Ishikawa (cell line): ENCODE results near the gene C1QTNF4.

Experiments
- CEBPB ChIP-seq: IDR thresholded peaks from 2 replicates; pipeline ENCODE4 v1.6.1; 2012
- CREB1 ChIP-seq: IDR thresholded peaks from 2 replicates; pipeline ENCODE4 v1.6.1; 2012; ENCODE audit warnings: low read depth
- EGR1 ChIP-seq: IDR thresholded peaks from 2 replicates; pipeline ENCODE4 v1.6.1; 2012
- EP300 ChIP-seq: IDR thresholded peaks from 2 replicates; pipeline ENCODE4 v1.6.1; 2012; ENCODE audit warnings: borderline replicate concordance
- FOXM1 ChIP-seq: IDR thresholded peaks from 2 replicates; pipeline ENCODE4 v1.6.1; 2012; ENCODE audit warnings: low read depth, borderline replicate concordance
- MAX ChIP-seq: IDR thresholded peaks from 2 replicates; pipeline ENCODE4 v1.6.1; 2012
- NFIC ChIP-seq: IDR thresholded peaks from 2 replicates; pipeline ENCODE4 v1.6.1; 2012
- RAD21 ChIP-seq: IDR thresholded peaks from 2 replicates; pipeline ENCODE4 v1.6.1; 2012; ENCODE audit warnings: low read depth
- REST ChIP-seq: IDR thresholded peaks from 2 replicates; pipeline ENCODE4 v1.6.1; 2012; ENCODE audit warnings: low read depth, mild to moderate bottlenecking
- TAF1 ChIP-seq: IDR thresholded peaks from 2 replicates; pipeline ENCODE4 v1.6.1; 2012; ENCODE audit warnings: low read depth, mild to moderate bottlenecking
- TCF12 ChIP-seq: IDR thresholded peaks from 2 replicates; pipeline ENCODE4 v1.6.1; 2012; ENCODE audit warnings: low read depth
- TEAD4 ChIP-seq: IDR thresholded peaks from 2 replicates; pipeline ENCODE4 v1.6.1; 2012
- USF1 ChIP-seq: IDR thresholded peaks from 2 replicates; pipeline ENCODE4 v1.6.1; 2012
- YY1 ChIP-seq: IDR thresholded peaks from 2 replicates; pipeline ENCODE4 v1.6.1; 2012; ENCODE audit warnings: low read depth
- ZBTB7A ChIP-seq: IDR thresholded peaks from 2 replicates; pipeline ENCODE4 v1.6.1; 2012; ENCODE audit warnings: low read depth

Gene C1QTNF4

GRCh38 chr11:47552566-47553405, 41.4 kb downstream of the C1QTNF4 start, which contains the start of gene CELF1:
Gene CELF1 (minus strand): TSS chr11:47553132. CDS start chr11:47499523, 53,609 bp downstream.
- TF ChIP-seq ZBTB7A = peak; percentile 21; the same call in 1 of the 2 replicates
- no peak for TF ChIP-seq REST
- peak; percentile 80 for TF ChIP-seq MAX
- TF ChIP-seq TAF1 = peak; percentile 73
- peak; percentile 97 for TF ChIP-seq YY1
- peak; percentile 56 for TF ChIP-seq TEAD4
- TF ChIP-seq USF1 = no peak
- no peak for TF ChIP-seq CREB1
- TF ChIP-seq RAD21 = peak; percentile 38; the same call in 1 of the 2 replicates
- TF ChIP-seq TCF12 = peak; percentile 36; the same call in 1 of the 2 replicates
- TF ChIP-seq EP300 = peak; percentile 35; the same call in 1 of the 2 replicates
- no peak for TF ChIP-seq CEBPB
- TF ChIP-seq EGR1 = 0 out of 2 replicates have a peak, but pooled peaks have one; percentile 53
- no peak for TF ChIP-seq NFIC
- no peak for TF ChIP-seq FOXM1

GRCh38 chr11:47552056-47552565, 42.1 kb downstream of the C1QTNF4 start:
- TF ChIP-seq ZBTB7A (no peak), NFIC (no peak), CEBPB (no peak), MAX (no peak; the same call in 1 of the 2 replicates), CREB1 (no peak), USF1 (no peak), YY1 (no peak), RAD21 (no peak), TAF1 (no peak), REST (no peak)

GRCh38 chr11:47551086-47551485, 43.1 kb downstream of the C1QTNF4 start:
- TF ChIP-seq NFIC (no peak), TAF1 (no peak), MAX (no peak), USF1 (no peak), ZBTB7A (no peak), CREB1 (no peak), FOXM1 (no peak), EGR1 (no peak), TCF12 (no peak), TEAD4 (no peak)

GRCh38 chr11:47550288-47551047, 43.7 kb downstream of the C1QTNF4 start:
- TF ChIP-seq TEAD4 (no peak), TCF12 (no peak), EGR1 (no peak), EP300 (no peak), NFIC (no peak)

- TF ChIP-seq RAD21 (no peak), ZBTB7A (no peak), MAX (no peak), REST (no peak), TCF12 (no peak), YY1 (no peak), TAF1 (no peak), FOXM1 (no peak)
Measured at GRCh38 chr11:47545298-47545697, 48.9 kb downstream of the C1QTNF4 start.
